Erythroblast (primary cell): ENCODE results near the gene BIRC6.
"Not testable (repeated sequence)": the region's sequence is repeated elsewhere in the genome, so short reads cannot be mapped to it uniquely, and the experiment has no call there.

Source experiments
- GATA1 ChIP-seq: IDR thresholded peaks from 2 replicates; pipeline ENCODE4 v1.6.1; 2011; ENCODE audit warnings: low read depth, mild to moderate bottlenecking, control low read depth, low read length, moderate library complexity
- POLR2A ChIP-seq: IDR thresholded peaks from 2 replicates; pipeline ENCODE4 v1.6.1; 2011; ENCODE audit warnings: mild to moderate bottlenecking, low read length

DNA sequence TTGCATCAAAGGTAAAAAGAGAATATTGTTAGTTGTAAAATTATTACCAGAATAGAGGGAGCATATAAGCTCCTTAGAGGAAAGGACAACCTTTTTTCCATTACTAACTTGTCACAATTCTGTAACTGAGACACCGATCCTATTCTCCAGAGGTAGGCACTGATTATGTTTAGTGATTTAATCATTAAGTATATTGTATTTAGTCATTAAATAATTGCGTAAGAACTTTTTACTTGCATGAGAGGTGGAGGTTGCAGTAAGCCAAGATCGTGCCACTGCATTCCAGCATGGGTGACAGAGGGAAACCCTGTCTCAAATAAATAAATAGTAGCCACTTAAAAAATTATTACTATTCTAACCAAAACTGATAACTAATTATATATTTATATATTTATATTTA lies 195.7 kb downstream of the BIRC6 start:
- TF ChIP-seq POLR2A, GATA1: not testable (repeated sequence)
